HCT116 (cell line): Measurements from ENCODE around the gene RPL41. TPM values are rescaled to one million over a fixed set of nuclear protein-coding genes. Genes with fewer than 3 reads are reported as not detected.

ENCODE experiments used
- ATAC-seq: fragments of 200-7000 bp; cut with Tn5 transposase; 2 replicates; pipeline ENCODE4 v1.9.1; 2020; ENCODE audit warnings: mild to moderate bottlenecking, moderate library complexity
- BruUV-seq: library from RNA; stranded (reverse); fragments of 400-500 nt; replicated peaks from 2 replicates; lab custom pipeline; 2021; lab: Mats Ljungman, UMichigan
- CTCF ChIA-PET: fragments of 300-600 bp; sonication (Branson Sonifier 250); formaldehyde crosslinking; loops from one replicate; lab custom pipeline; 2021; ENCODE audit warnings: antibody characterized with exemption; lab: Charles Lee
- POLR2A ChIA-PET: fragments of 300-600, 350-600 bp; sonication (Branson Sonifier 250); formaldehyde crosslinking; loops from one replicate; lab custom pipeline; 2021; ENCODE audit warnings: antibody characterized with exemption; lab: Charles Lee
- RAD21 ChIA-PET, 2 experiments: fragments of 300-600 bp; sonication (Branson Sonifier 250); formaldehyde crosslinking; loops; one replicate each; lab custom pipeline; 2023; ENCODE audit warnings: low total read pairs in 2 of 2; ENCODE audit not compliant: uncharacterized antibody in 2 of 2, unreplicated experiment in 2 of 2, low non-redundant PET in 1 of 2; lab: Charles Lee
- DNase-seq: peaks from one replicate; pipeline ENCODE4 v3.0.0-alpha.2; 2010; ENCODE audit warnings: low read depth, low spot score
- H2AFZ ChIP-seq: fragments of 200-600 bp; shearing (Covaris generic), sonication (generic); 2 replicates; pipeline ENCODE4 v1.6.1; 2017; ENCODE audit warnings: low read depth, mixed run types, mixed read lengths, antibody characterized with exemption, low read length; ENCODE audit not compliant: poor library complexity, severe bottlenecking
- H3K27ac ChIP-seq: 2 replicates; pipeline ENCODE4 v1.5.1; 2012; ENCODE audit warnings: low read depth, low read length
- H3K27me3 ChIP-seq: fragments of 200-600 bp; sonication (generic); 2 replicates; pipeline ENCODE4 v1.6.1; 2016; ENCODE audit warnings: mixed run types, low read length, mixed read lengths; ENCODE audit not compliant: insufficient read depth
- H3K36me3 ChIP-seq, 2 experiments: fragments of 200-500 bp in 1 of 2; fragments of 200-600 bp in 1 of 2; sonication (Bioruptor generic) in 1 of 2; sonication (generic) in 1 of 2; 2 replicates each; pipeline versions ENCODE4 v1.5.1 to v1.6.1; 2014 to 2016; ENCODE audit warnings: low read length in 2 of 2, inconsistent platforms in 1 of 2, mixed read lengths in 1 of 2, mixed run types in 1 of 2; ENCODE audit not compliant: insufficient read depth in 2 of 2, control insufficient read depth in 1 of 2
- H3K4me1 ChIP-seq, 2 experiments: fragments of 200-600 bp in 1 of 2; sonication (generic) in 1 of 2; 2 replicates each; pipeline versions ENCODE4 v1.5.1 to v1.6.1; 2012 to 2017; ENCODE audit warnings: low read length in 2 of 2, inconsistent platforms in 1 of 2, mild to moderate bottlenecking in 1 of 2, mixed read lengths in 1 of 2, mixed run types in 1 of 2, moderate library complexity in 1 of 2; ENCODE audit not compliant: insufficient read depth in 2 of 2, control insufficient read depth in 1 of 2
- H3K4me2 ChIP-seq: fragments of 200-600 bp; sonication (generic); 2 replicates; pipeline ENCODE4 v1.6.1; 2017; ENCODE audit warnings: mixed run types, low read length, mixed read lengths
- H3K4me3 ChIP-seq, 2 experiments: fragments of 200-600 bp in 1 of 2; sonication (generic) in 1 of 2; replicated peaks in 1 of 2; 2 replicates each; pipeline ENCODE4 v1.5.1; 2011 to 2016; ENCODE audit warnings: low read length in 2 of 2, control low read depth in 1 of 2, low read depth in 1 of 2, mild to moderate bottlenecking in 1 of 2, mixed read lengths in 1 of 2, mixed run types in 1 of 2
- H3K79me2 ChIP-seq: fragments of 200-600 bp; sonication (generic); 2 replicates; pipeline ENCODE4 v1.6.1; 2017; ENCODE audit warnings: mild to moderate bottlenecking, mixed run types, low read length, moderate library complexity, mixed read lengths; ENCODE audit not compliant: insufficient read depth
- H3K9ac ChIP-seq: fragments of 200-600 bp; sonication (generic); 2 replicates; pipeline ENCODE4 v1.6.1; 2016; ENCODE audit warnings: low read length, mixed read lengths
- H3K9me2 ChIP-seq: fragments of 200-600 bp; sonication (generic), shearing (Covaris generic); 2 replicates; pipeline ENCODE4 v1.6.1; 2017; ENCODE audit warnings: mixed run types, mild to moderate bottlenecking, moderate library complexity; ENCODE audit not compliant: insufficient read depth
- H3K9me3 ChIP-seq, 2 experiments: fragments of 200-500 bp in 1 of 2; fragments of 200-600 bp in 1 of 2; sonication (Bioruptor generic) in 1 of 2; sonication (generic) in 1 of 2; 2 replicates each; pipeline ENCODE4 v1.6.1; 2014 to 2017; ENCODE audit warnings: low read length in 2 of 2, mixed read lengths in 2 of 2, inconsistent platforms in 1 of 2, low read depth in 1 of 2, mild to moderate bottlenecking in 1 of 2, mixed run types in 1 of 2, moderate library complexity in 1 of 2; ENCODE audit not compliant: control insufficient read depth in 1 of 2, insufficient read depth in 1 of 2
- H4K20me1 ChIP-seq: fragments of 200-600 bp; sonication (generic), shearing (Covaris generic); 2 replicates; pipeline ENCODE4 v1.6.1; 2017; ENCODE audit warnings: mixed run types, mild to moderate bottlenecking, moderate library complexity; ENCODE audit not compliant: insufficient read depth
- CBX3 ChIP-seq: IDR thresholded peaks from 2 replicates; pipeline ENCODE4 v1.6.1; 2012; ENCODE audit warnings: low read depth
- ELF1 ChIP-seq: IDR thresholded peaks from 2 replicates; pipeline ENCODE4 v1.6.1; 2012; ENCODE audit warnings: low read depth, borderline replicate concordance
- EZH2 ChIP-seq: fragments of 200-600 bp; sonication (generic); IDR thresholded peaks from 2 replicates; pipeline ENCODE4 v1.6.1; 2017; ENCODE audit warnings: antibody characterized with exemption, mixed run types
- EZH2phosphoT487 ChIP-seq: fragments of 200-600 bp; IDR thresholded peaks from 2 replicates; pipeline ENCODE4 v1.6.1; 2018; ENCODE audit warnings: antibody characterized with exemption, borderline replicate concordance
- FOSL1 ChIP-seq: IDR thresholded peaks from 2 replicates; pipeline ENCODE4 v1.6.1; 2012; ENCODE audit warnings: low read depth
- JUND ChIP-seq: IDR thresholded peaks from 2 replicates; pipeline ENCODE4 v1.6.1; 2012
- POLR2A ChIP-seq: IDR thresholded peaks from 2 replicates; pipeline ENCODE4 v1.7.0; 2011; ENCODE audit warnings: borderline replicate concordance; ENCODE audit not compliant: insufficient read depth, insufficient read length; ENCODE audit errors: extremely low read depth
- RAD21 ChIP-seq: IDR thresholded peaks from 2 replicates; pipeline ENCODE4 v1.6.1; 2012; ENCODE audit warnings: low read depth, mild to moderate bottlenecking
- SIN3A ChIP-seq: IDR thresholded peaks from 2 replicates; pipeline ENCODE4 v1.6.1; 2012; ENCODE audit warnings: low read depth
- SP1 ChIP-seq: IDR thresholded peaks from 2 replicates; pipeline ENCODE4 v1.6.1; 2012; ENCODE audit warnings: low read depth
- SRF ChIP-seq: IDR thresholded peaks from 2 replicates; pipeline ENCODE4 v1.6.1; 2012; ENCODE audit warnings: low read depth
- TCF7L2 ChIP-seq: IDR thresholded peaks from 2 replicates; pipeline ENCODE4 v1.7.0; 2011; ENCODE audit warnings: borderline replicate concordance, inconsistent platforms; ENCODE audit not compliant: insufficient read depth, insufficient read length; ENCODE audit errors: extremely low read depth
- YY1 ChIP-seq: IDR thresholded peaks from 2 replicates; pipeline ENCODE4 v1.6.1; 2011; ENCODE audit warnings: low read length, low read depth, moderate library complexity, mild to moderate bottlenecking; ENCODE audit not compliant: insufficient replicate concordance; ENCODE audit errors: extremely low read depth
- ZFX ChIP-seq: fragments of 450-650 bp; IDR thresholded peaks from 2 replicates; pipeline ENCODE4 v1.6.1; 2017
- ZNF274 ChIP-seq: fragments of 200-500 bp; sonication (Bioruptor generic); IDR thresholded peaks from 2 replicates; pipeline ENCODE4 v1.6.1; 2014; ENCODE audit warnings: mild to moderate bottlenecking, low read depth, low read length, inconsistent platforms
- intact Hi-C: fragments of 100-400 bp; cut with micrococcal nuclease; formaldehyde crosslinking; loops from 2 replicates; pipeline ENCODE4 v1.10.0; 2022
- total RNA-seq: library from RNA; stranded (reverse); gene quantifications from one replicate; pipeline ENCODE4 v1.2.1, GENCODE V29; 2021; ENCODE audit not compliant: unreplicated experiment
- TF ChIP-seq, protein P1 (sequence below): IDR thresholded peaks from 2 replicates; pipeline ENCODE4 v1.6.1; 2012; ENCODE audit warnings: low read depth
- TF ChIP-seq, protein P2 (sequence below): IDR thresholded peaks from 2 replicates; pipeline ENCODE4 v1.6.1; 2012
- TF ChIP-seq, protein P3 (sequence below): IDR thresholded peaks from 2 replicates; pipeline ENCODE4 v1.6.1; 2011; ENCODE audit warnings: mild to moderate bottlenecking, low read length, moderate library complexity; ENCODE audit not compliant: insufficient replicate concordance; ENCODE audit errors: extremely low read depth

Gene RPL41
- total RNA-seq, 1 experiment from 2014 or later = 4,327 TPM

DNA sequence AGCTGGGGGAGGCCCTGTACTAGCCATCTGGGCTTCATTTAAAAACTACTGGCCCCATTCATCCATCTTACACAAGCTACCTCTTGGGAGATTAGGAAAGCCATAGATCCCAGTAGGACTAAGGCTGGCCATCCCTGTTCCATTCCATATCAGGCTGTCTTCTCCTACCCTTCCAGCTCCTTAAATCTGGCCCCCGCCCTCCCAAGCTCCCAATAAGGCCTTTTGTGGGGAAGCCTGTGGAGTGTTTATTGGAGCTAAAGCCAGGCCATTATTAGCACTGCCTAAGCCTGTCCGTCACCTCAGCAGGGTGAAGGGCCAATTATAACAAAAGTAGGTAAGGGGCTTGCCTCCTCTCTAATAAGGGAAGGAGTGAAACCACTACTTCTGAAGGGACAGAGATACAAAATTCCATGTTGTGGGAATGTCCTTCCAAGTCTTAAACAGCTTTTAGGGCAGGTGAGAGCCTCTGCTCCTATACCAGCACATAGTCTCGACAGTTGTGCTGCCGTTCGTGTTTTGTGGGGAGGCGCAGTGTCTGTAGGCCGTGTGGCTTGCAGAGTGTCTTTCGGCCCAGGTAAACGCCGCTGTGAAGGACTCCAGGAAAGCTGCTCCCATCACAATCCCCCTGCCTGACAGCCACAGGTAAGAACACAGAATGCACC, 45.4 kb downstream of the RPL41 start:
- CTCF ChIA-PET = no interaction called here
- peak overlapping the region; percentile 28 for H3K27ac ChIP-seq

More for the DNA sequence above, 45.4 kb downstream of the RPL41 start:
- ChIA-PET POLR2A (interaction anchor here (0.5 to 1.7 kb wide), 3 partner anchors 34 to 104 kb away, joined by 3 to 7 read pairs (median 4); partner anchors contain the start of genes ESYT1, RPL41 and ZC3H10), RAD21 (no interaction called here)
- Histone ChIP-seq H3K9me2 (no peaks in the 10 kb centered on the region), H3K9me3 (no peaks in the 10 kb centered on the region), H3K4me1 (peaks cover 12 to 24% of the 10 kb centered on the region in 2 experiments), H3K9ac (no peak overlapping the region), H3K4me2 (no peak overlapping the region), H3K79me2 (peaks cover 43% of the 10 kb centered on the region), H3K36me3 (peaks cover 50 to 52% of the 10 kb centered on the region in 2 experiments; a peak in 3 of 4 replicates), H3K27me3 (no peaks in the 10 kb centered on the region), H4K20me1 (no peaks in the 10 kb centered on the region), H3K4me3 (no peak overlapping the region), H2AFZ (no peak overlapping the region)
- BruUV-seq = no TSS peak
- DNase-seq = no peak
- TF ChIP-seq ZNF274 (no peak), JUND (no peak), EZH2phosphoT487 (no peak), RAD21 (no peak), YY1 (no peak), SRF (no peak), TCF7L2 (no peak), SIN3A (no peak), CBX3 (no peak), EZH2 (no peak), ELF1 (no peak), POLR2A (no peak), ZFX (no peak), SP1 (no peak), FOSL1 (no peak)
- TF ChIP-seq, protein P1, sequence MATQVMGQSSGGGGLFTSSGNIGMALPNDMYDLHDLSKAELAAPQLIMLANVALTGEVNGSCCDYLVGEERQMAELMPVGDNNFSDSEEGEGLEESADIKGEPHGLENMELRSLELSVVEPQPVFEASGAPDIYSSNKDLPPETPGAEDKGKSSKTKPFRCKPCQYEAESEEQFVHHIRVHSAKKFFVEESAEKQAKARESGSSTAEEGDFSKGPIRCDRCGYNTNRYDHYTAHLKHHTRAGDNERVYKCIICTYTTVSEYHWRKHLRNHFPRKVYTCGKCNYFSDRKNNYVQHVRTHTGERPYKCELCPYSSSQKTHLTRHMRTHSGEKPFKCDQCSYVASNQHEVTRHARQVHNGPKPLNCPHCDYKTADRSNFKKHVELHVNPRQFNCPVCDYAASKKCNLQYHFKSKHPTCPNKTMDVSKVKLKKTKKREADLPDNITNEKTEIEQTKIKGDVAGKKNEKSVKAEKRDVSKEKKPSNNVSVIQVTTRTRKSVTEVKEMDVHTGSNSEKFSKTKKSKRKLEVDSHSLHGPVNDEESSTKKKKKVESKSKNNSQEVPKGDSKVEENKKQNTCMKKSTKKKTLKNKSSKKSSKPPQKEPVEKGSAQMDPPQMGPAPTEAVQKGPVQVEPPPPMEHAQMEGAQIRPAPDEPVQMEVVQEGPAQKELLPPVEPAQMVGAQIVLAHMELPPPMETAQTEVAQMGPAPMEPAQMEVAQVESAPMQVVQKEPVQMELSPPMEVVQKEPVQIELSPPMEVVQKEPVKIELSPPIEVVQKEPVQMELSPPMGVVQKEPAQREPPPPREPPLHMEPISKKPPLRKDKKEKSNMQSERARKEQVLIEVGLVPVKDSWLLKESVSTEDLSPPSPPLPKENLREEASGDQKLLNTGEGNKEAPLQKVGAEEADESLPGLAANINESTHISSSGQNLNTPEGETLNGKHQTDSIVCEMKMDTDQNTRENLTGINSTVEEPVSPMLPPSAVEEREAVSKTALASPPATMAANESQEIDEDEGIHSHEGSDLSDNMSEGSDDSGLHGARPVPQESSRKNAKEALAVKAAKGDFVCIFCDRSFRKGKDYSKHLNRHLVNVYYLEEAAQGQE = no peak
- TF ChIP-seq, protein P2, sequence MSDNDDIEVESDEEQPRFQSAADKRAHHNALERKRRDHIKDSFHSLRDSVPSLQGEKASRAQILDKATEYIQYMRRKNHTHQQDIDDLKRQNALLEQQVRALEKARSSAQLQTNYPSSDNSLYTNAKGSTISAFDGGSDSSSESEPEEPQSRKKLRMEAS = no peak
- TF ChIP-seq, protein P3, sequence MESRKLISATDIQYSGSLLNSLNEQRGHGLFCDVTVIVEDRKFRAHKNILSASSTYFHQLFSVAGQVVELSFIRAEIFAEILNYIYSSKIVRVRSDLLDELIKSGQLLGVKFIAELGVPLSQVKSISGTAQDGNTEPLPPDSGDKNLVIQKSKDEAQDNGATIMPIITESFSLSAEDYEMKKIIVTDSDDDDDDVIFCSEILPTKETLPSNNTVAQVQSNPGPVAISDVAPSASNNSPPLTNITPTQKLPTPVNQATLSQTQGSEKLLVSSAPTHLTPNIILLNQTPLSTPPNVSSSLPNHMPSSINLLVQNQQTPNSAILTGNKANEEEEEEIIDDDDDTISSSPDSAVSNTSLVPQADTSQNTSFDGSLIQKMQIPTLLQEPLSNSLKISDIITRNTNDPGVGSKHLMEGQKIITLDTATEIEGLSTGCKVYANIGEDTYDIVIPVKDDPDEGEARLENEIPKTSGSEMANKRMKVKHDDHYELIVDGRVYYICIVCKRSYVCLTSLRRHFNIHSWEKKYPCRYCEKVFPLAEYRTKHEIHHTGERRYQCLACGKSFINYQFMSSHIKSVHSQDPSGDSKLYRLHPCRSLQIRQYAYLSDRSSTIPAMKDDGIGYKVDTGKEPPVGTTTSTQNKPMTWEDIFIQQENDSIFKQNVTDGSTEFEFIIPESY = no peak
- intact Hi-C loops = no loop called here
- ATAC-seq = no peak
